Measurements from ENCODE around the gene LDLRAD4.

GRCh38 chr18:13618760-13619438, 400.3 kb downstream of the LDLRAD4 start:
- TF ChIP-seq POLR2AphosphoS5 (IDR thresholded peaks at IDR 0.05; ENCODE audit: borderline replicate concordance, low read depth, low read length) = no peak
- no peak for TF ChIP-seq EZH2 (IDR thresholded peaks at IDR 0.05)

Data from SK-N-MC (cell line).